ENCODE data around the gene TSPYL4. TPM values are rescaled to one million over a fixed set of nuclear protein-coding genes. Genes with fewer than 3 reads are reported as not detected.

TSPYL4 gene
- total and polyA plus RNA-seq, 2 of the 8 experiments (the other 6 are each of a cell fraction or from before 2014, with no cell fraction given) = 20.5 to 22.6 TPM

GRCh38 chr6:116280933-116281316 is 27.1 kb upstream of the TSPYL4 start (continued):
- TF ChIP-seq CHD7 (IDR thresholded peaks at IDR 0.05; ENCODE audit: insufficient replicate concordance, low read length) (no peak), RXRA (IDR thresholded peaks at IDR 0.05; ENCODE audit: insufficient read depth, low read depth, low read length) (no peak), BCL11A (IDR thresholded peaks at IDR 0.05; ENCODE audit: low read depth in 2 of 2, low read length in 2 of 2) (no peak), SP1 (IDR thresholded peaks at IDR 0.05; ENCODE audit: low read depth, low read length) (no peak), KDM4A (IDR thresholded peaks at IDR 0.05; ENCODE audit: low read depth, low read length, severe bottlenecking) (no peak), RAD21 (IDR thresholded peaks at IDR 0.05 in 1 of 2, conservative IDR thresholded peaks at IDR 0.05 in 1 of 2; ENCODE audit: low read depth in 2 of 2, low read length in 2 of 2) (no peak), MAX (IDR thresholded peaks at IDR 0.05) (no peak), SAP30 (IDR thresholded peaks at IDR 0.05; ENCODE audit: insufficient read depth, insufficient replicate concordance, low read length) (no peak)
